ENCODE data around the gene GREB1. TPM values are rescaled to one million over a fixed set of nuclear protein-coding genes. Genes with fewer than 3 reads are reported as not detected.

The GREB1 gene
- total and polyA plus RNA-seq, 2 of the 13 experiments (the other 11 are each of a cell fraction or from before 2014, with no cell fraction given), result 31.3 to 61.2 TPM

DNA sequence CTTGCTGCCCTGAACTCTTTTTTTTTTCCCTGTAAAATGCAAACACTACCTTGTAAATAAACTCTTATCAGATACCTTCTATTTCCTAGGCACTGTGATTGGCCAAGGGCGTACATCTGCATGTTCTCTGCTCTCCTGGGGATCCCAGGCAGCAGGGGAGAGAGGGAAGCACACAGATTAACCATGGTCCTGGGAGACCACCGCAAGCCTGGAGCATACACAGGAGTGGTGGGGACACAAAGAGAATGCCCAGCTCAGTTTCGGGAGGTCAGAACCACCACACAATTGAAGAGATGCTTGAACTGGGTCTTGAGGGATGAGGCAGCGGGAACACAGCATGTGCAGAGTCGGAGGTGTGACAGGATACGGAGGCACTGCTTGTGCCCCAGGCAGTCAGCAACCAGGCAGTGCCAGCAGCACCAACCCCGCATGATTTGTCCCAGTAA lies 2.1 kb downstream of the GREB1 start (continued):
- TF ChIP-seq, protein P1, sequence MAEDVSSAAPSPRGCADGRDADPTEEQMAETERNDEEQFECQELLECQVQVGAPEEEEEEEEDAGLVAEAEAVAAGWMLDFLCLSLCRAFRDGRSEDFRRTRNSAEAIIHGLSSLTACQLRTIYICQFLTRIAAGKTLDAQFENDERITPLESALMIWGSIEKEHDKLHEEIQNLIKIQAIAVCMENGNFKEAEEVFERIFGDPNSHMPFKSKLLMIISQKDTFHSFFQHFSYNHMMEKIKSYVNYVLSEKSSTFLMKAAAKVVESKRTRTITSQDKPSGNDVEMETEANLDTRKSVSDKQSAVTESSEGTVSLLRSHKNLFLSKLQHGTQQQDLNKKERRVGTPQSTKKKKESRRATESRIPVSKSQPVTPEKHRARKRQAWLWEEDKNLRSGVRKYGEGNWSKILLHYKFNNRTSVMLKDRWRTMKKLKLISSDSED (CRISPR knock-in tag; IDR thresholded peaks at IDR 0.05), result no peak
- TF ChIP-seq ONECUT2 (CRISPR knock-in tag; IDR thresholded peaks at IDR 0.05) (no peak), ZSCAN21 (CRISPR knock-in tag; IDR thresholded peaks at IDR 0.05; ENCODE audit: borderline replicate concordance) (no peak), SOX5 (CRISPR knock-in tag; IDR thresholded peaks at IDR 0.05; ENCODE audit: borderline replicate concordance) (peak; percentile 43; the same call in 1 of the 2 replicates), ASH2L (IDR thresholded peaks at IDR 0.05; ENCODE audit: insufficient read length, low read depth, low read length) (no peak), PITX1 (CRISPR knock-in tag; IDR thresholded peaks at IDR 0.05) (peak; percentile 54; the same call in 1 of the 2 replicates), ZNF543 (CRISPR knock-in tag; IDR thresholded peaks at IDR 0.05) (0 out of 2 replicates have a peak, but pooled peaks have one; percentile 57), TBX2 (CRISPR knock-in tag; IDR thresholded peaks at IDR 0.05; ENCODE audit: borderline replicate concordance) (no peak; the same call in none of the 2 replicates), NFKB2 (CRISPR knock-in tag; IDR thresholded peaks at IDR 0.05; ENCODE audit: borderline replicate concordance) (peak; percentile 66; the same call in 1 of the 2 replicates), MEF2D (CRISPR knock-in tag; IDR thresholded peaks at IDR 0.05) (no peak), KAT8 (CRISPR knock-in tag; IDR thresholded peaks at IDR 0.05) (peak; percentile 45; the same call in 1 of the 2 replicates), TBX3 (IDR thresholded peaks at IDR 0.05; ENCODE audit: borderline replicate concordance) (no peak), ZNF326 (CRISPR knock-in tag; IDR thresholded peaks at IDR 0.05; ENCODE audit: borderline replicate concordance) (no peak), ZNF282 (IDR thresholded peaks at IDR 0.05; ENCODE audit: partially characterized antibody) (no peak), BORCS8-MEF2B (CRISPR knock-in tag; IDR thresholded peaks at IDR 0.05) (peak; percentile 60; the same call in 1 of the 2 replicates), KAT7 (CRISPR knock-in tag; IDR thresholded peaks at IDR 0.05; ENCODE audit: borderline replicate concordance) (0 out of 2 replicates have a peak, but pooled peaks have one; percentile 43), SRSF9 (IDR thresholded peaks at IDR 0.05; ENCODE audit: borderline replicate concordance, insufficient read depth, low read depth, low read length, poor library complexity, severe bottlenecking) (no peak), GFI1 (CRISPR knock-in tag; IDR thresholded peaks at IDR 0.05; ENCODE audit: borderline replicate concordance) (peak; percentile 72), EEA1 (CRISPR knock-in tag; IDR thresholded peaks at IDR 0.05; ENCODE audit: borderline replicate concordance) (0 out of 2 replicates have a peak, but pooled peaks have one; percentile 37)
- TF ChIP-seq, protein P2, sequence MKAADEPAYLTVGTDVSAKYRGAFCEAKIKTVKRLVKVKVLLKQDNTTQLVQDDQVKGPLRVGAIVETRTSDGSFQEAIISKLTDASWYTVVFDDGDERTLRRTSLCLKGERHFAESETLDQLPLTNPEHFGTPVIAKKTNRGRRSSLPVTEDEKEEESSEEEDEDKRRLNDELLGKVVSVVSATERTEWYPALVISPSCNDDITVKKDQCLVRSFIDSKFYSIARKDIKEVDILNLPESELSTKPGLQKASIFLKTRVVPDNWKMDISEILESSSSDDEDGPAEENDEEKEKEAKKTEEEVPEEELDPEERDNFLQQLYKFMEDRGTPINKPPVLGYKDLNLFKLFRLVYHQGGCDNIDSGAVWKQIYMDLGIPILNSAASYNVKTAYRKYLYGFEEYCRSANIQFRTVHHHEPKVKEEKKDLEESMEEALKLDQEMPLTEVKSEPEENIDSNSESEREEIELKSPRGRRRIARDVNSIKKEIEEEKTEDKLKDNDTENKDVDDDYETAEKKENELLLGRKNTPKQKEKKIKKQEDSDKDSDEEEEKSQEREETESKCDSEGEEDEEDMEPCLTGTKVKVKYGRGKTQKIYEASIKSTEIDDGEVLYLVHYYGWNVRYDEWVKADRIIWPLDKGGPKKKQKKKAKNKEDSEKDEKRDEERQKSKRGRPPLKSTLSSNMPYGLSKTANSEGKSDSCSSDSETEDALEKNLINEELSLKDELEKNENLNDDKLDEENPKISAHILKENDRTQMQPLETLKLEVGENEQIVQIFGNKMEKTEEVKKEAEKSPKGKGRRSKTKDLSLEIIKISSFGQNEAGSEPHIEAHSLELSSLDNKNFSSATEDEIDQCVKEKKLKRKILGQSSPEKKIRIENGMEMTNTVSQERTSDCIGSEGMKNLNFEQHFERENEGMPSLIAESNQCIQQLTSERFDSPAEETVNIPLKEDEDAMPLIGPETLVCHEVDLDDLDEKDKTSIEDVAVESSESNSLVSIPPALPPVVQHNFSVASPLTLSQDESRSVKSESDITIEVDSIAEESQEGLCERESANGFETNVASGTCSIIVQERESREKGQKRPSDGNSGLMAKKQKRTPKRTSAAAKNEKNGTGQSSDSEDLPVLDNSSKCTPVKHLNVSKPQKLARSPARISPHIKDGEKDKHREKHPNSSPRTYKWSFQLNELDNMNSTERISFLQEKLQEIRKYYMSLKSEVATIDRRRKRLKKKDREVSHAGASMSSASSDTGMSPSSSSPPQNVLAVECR (CRISPR knock-in tag; IDR thresholded peaks at IDR 0.05; ENCODE audit: borderline replicate concordance), result no peak; the same call in 1 of the 2 replicates
- TF ChIP-seq, protein P3, sequence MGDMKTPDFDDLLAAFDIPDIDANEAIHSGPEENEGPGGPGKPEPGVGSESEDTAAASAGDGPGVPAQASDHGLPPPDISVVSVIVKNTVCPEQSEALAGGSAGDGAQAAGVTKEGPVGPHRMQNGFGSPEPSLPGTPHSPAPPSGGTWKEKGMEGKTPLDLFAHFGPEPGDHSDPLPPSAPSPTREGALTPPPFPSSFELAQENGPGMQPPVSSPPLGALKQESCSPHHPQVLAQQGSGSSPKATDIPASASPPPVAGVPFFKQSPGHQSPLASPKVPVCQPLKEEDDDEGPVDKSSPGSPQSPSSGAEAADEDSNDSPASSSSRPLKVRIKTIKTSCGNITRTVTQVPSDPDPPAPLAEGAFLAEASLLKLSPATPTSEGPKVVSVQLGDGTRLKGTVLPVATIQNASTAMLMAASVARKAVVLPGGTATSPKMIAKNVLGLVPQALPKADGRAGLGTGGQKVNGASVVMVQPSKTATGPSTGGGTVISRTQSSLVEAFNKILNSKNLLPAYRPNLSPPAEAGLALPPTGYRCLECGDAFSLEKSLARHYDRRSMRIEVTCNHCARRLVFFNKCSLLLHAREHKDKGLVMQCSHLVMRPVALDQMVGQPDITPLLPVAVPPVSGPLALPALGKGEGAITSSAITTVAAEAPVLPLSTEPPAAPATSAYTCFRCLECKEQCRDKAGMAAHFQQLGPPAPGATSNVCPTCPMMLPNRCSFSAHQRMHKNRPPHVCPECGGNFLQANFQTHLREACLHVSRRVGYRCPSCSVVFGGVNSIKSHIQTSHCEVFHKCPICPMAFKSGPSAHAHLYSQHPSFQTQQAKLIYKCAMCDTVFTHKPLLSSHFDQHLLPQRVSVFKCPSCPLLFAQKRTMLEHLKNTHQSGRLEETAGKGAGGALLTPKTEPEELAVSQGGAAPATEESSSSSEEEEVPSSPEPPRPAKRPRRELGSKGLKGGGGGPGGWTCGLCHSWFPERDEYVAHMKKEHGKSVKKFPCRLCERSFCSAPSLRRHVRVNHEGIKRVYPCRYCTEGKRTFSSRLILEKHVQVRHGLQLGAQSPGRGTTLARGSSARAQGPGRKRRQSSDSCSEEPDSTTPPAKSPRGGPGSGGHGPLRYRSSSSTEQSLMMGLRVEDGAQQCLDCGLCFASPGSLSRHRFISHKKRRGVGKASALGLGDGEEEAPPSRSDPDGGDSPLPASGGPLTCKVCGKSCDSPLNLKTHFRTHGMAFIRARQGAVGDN (CRISPR knock-in tag; IDR thresholded peaks at IDR 0.05), result peak; percentile 87

All from HepG2 (cell line).